ENCODE data around the gene VPS16. TPM values are rescaled to one million over a fixed set of nuclear protein-coding genes. Genes with fewer than 3 reads are reported as not detected.
"Not testable (repeated sequence)": the region's sequence is repeated elsewhere in the genome, so short reads cannot be mapped to it uniquely, and the experiment has no call there.

VPS16 gene
- polyA plus RNA-seq, 3 donors from 2014 or later: 61.8 to 81.3 (median 76.5) TPM

DNA sequence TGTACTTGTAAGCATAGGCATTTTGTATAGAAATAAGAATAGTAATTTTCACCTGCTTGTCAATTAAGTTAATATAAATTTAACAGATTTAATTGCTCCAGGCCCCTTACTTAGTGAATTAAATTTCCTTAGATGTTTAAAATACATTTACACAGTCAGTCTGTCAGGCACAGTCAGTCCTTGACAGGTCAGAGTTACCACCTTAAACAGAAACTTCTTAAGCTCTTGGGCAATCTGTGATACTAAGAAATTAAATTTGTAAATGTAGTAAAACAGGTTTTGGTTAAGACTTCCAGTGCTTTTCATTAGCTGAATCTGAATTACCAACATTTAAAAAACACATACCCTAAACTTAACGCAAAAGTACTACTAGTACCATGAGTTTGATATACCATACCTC is 48.7 kb downstream of the VPS16 start:
- H3K27me3 Mint-ChIP-seq (ENCODE audit: low read depth in 3 of 3): peaks cover 0 to 2% (median 0%) of the 10 kb centered on the region in 3 donors
- H3K36me3 Mint-ChIP-seq: no peaks in the 10 kb centered on the region
- H3K9me3 Mint-ChIP-seq: no peaks in the 10 kb centered on the region
- peaks cover 76 to 96% of the 10 kb centered on the region in 2 donors for H3K4me1 Mint-ChIP-seq
- DNase-seq: no peak
- H3K4me3 Mint-ChIP-seq: no peak overlapping the region
- H3K27ac Mint-ChIP-seq: peak overlapping the region in 1 of 6 donors; percentile 42

GRCh38 chr20:2889797-2890196 is 49.3 kb downstream of the VPS16 start:
- peak overlapping the region in 3 of 6 donors; percentile 42 to 69 (median 51) for H3K27ac Mint-ChIP-seq
- H3K36me3 Mint-ChIP-seq: no peaks in the 10 kb centered on the region

DNA sequence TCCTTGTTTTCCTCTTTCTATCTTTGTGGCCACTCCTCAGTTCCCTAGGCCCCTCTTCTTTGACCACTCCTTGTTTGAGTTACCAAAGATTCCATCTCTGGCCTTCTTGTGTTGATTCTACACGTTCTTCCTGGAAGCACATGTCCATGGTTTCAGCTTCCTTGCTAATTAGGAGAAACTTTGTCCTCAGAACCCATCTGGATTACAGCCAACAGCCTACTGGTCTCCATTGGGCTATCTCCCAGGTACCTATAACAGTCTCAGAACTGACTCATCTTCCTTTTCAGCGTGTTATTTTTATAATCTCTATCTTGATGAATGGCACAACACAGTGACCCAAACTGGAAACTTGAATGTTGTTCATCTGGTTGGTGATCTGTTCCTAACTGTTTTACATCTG is 50.2 kb downstream of the VPS16 start:
- H3K9me3 Mint-ChIP-seq: no peaks in the 10 kb centered on the region
- no peaks in the 10 kb centered on the region for H3K36me3 Mint-ChIP-seq
- peaks cover 0 to 2% (median 0%) of the 10 kb centered on the region in 3 donors for H3K27me3 Mint-ChIP-seq (ENCODE audit: low read depth in 3 of 3)
- H3K27ac Mint-ChIP-seq: peak overlapping the region; percentile 3 to 75 (median 51)
- peak overlapping the region in 1 of 5 donors; percentile 2 for H3K4me3 Mint-ChIP-seq
- peaks cover 65 to 83% of the 10 kb centered on the region in 2 donors for H3K4me1 Mint-ChIP-seq
- DNase-seq: no peak

More at GRCh38 chr20:2889797-2890196, 49.3 kb downstream of the VPS16 start:
- Mint-ChIP-seq H3K9me3 (no peaks in the 10 kb centered on the region), H3K27me3 (ENCODE audit: low read depth in 3 of 3) (peaks cover 0 to 2% (median 0%) of the 10 kb centered on the region in 3 donors), H3K4me1 (peaks cover 72 to 93% of the 10 kb centered on the region in 2 donors), H3K4me3 (no peak overlapping the region)
- DNase-seq: no peak

DNA sequence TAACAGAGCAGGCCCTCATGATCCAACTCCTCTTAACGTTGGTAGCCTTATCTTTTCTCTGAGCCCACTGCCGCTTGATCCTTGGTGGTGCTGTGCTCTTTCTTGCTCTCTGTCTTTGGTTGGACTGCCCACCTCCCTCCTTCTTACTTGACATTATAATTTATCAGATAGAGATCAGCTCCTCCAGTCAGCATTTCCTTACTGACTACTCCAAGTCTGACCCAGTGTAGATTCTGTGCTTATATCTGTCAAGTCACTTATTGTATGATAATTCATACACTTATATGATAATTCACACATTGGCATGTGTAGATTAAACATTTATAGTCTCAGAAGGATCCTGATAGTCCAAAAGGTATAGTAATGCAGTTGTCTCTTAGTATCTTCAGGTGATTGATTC is 50.8 kb downstream of the VPS16 start:
- H3K4me3 Mint-ChIP-seq: peak overlapping the region in 1 of 5 donors; percentile 18
- peaks cover 0 to 2% (median 0%) of the 10 kb centered on the region in 3 donors for H3K27me3 Mint-ChIP-seq (ENCODE audit: low read depth in 3 of 3)
- no peak for DNase-seq
- peaks cover 64 to 80% of the 10 kb centered on the region in 2 donors for H3K4me1 Mint-ChIP-seq
- H3K9me3 Mint-ChIP-seq: no peaks in the 10 kb centered on the region
- peaks cover 0 to 1% (median 0%) of the 10 kb centered on the region in 3 donors for H3K36me3 Mint-ChIP-seq
- H3K27ac Mint-ChIP-seq: peak overlapping the region in 4 of 6 donors; percentile 42 to 65 (median 52)

DNA sequence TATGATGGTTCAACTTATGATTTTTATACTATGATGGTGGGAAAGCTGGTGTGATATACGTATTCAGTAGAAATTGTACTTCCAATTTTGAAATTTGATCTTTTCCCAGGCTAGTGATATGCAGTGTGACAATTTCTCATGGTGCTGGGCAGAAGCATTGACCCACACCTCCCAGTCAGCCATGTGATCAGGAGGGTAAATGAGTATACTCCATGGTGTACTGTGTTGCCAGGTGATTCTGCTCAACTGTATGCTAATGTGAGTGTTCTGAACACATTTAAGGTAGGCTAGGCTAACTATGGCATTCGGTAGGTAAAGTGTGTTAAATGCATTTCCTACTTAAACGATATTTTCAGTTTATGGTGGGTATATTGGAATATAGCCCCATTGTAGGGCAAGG is 51.8 kb downstream of the VPS16 start:
- H3K27ac Mint-ChIP-seq: peak overlapping the region in 3 of 6 donors; percentile 2 to 12 (median 6)

DNA sequence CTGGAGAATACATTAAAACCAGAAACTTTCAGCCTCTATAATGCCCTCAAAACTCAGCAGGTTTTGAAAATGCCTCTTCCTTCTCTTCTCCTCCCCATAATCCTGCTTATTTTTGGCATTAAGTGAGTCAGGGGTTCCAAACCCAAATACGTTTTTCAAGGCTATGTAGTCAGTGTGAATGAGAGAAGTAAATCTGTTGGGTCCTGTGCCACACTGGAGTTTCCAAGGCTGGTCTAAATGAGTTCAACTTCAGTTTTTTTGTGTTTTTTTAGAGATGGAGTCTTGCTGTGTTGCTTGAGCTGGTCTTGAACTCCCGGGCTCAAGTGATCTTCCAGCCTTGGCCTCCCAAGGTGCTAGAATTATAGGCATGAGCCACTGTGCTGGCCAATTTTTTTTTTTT is 53.7 kb downstream of the VPS16 start:
- H3K9me3 Mint-ChIP-seq: no peaks in the 10 kb centered on the region
- H3K27ac Mint-ChIP-seq: peak overlapping the region in 3 of 6 donors; percentile 49 to 71 (median 52)
- DNase-seq: no peak
- H3K27me3 Mint-ChIP-seq (ENCODE audit: low read depth in 3 of 3): peaks cover 0 to 2% (median 0%) of the 10 kb centered on the region in 3 donors
- peaks cover 0 to 5% (median 0%) of the 10 kb centered on the region in 3 donors for H3K36me3 Mint-ChIP-seq
- no peak overlapping the region for H3K4me3 Mint-ChIP-seq
- peaks cover 63 to 77% of the 10 kb centered on the region in 2 donors for H3K4me1 Mint-ChIP-seq

More for the DNA sequence above, 51.8 kb downstream of the VPS16 start:
- Mint-ChIP-seq H3K4me1 (peaks cover 68 to 83% of the 10 kb centered on the region in 2 donors), H3K9me3 (no peaks in the 10 kb centered on the region), H3K27me3 (ENCODE audit: low read depth in 3 of 3) (peaks cover 0 to 2% (median 0%) of the 10 kb centered on the region in 3 donors), H3K36me3 (peaks cover 0 to 5% (median 0%) of the 10 kb centered on the region in 3 donors), H3K4me3 (peak overlapping the region in 1 of 5 donors; percentile 17)
- DNase-seq: no peak

- not testable (repeated sequence) for DNase-seq; H3K9me3 Mint-ChIP-seq; H3K4me3 Mint-ChIP-seq; H3K36me3 Mint-ChIP-seq; H3K27ac Mint-ChIP-seq; H3K27me3 Mint-ChIP-seq (ENCODE audit: low read depth in 3 of 3)
- peaks cover 62 to 77% of the 10 kb centered on the region in 2 donors for H3K4me1 Mint-ChIP-seq
Measured at GRCh38 chr20:2895154-2895553, 54.6 kb downstream of the VPS16 start.

DNA sequence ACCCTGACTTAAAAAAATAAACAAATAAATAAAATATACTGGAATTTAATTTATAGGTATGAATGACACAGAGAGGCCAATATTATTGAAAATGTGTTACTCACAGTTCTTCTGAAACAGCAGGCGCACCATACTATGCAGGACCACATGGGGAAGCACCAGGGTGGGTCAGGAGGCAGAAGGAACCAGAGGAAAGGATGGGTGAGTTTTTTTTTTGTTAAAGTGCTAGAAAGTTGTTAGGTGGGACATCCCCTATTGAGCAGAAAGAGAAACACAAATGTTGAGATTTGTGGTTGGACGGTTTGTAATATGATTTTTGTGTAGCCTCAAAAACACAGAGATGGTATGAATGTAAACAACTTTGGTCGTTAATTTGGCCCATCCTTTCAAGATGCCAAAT is 58.7 kb downstream of the VPS16 start:
- Mint-ChIP-seq H3K36me3 (peaks cover 0 to 5% (median 0%) of the 10 kb centered on the region in 3 donors), H3K27me3 (ENCODE audit: low read depth in 3 of 3) (peaks cover 0 to 2% (median 2%) of the 10 kb centered on the region in 3 donors), H3K4me3 (peak overlapping the region in 1 of 5 donors; percentile 53), H3K4me1 (peaks cover 61 to 76% of the 10 kb centered on the region in 2 donors), H3K9me3 (no peaks in the 10 kb centered on the region), H3K27ac (peak overlapping the region in 3 of 6 donors; percentile 0 to 68 (median 30))
- DNase-seq: peak in 1 of 3 donors; percentile 7

GRCh38 chr20:2900845-2901592 is 60.5 kb downstream of the VPS16 start:
- H3K27me3 Mint-ChIP-seq (ENCODE audit: low read depth in 3 of 3): peaks cover 0 to 2% (median 2%) of the 10 kb centered on the region in 3 donors
- peaks cover 0 to 5% (median 0%) of the 10 kb centered on the region in 3 donors for H3K36me3 Mint-ChIP-seq
- peak overlapping the region in 4 of 6 donors; percentile 52 to 66 (median 62) for H3K27ac Mint-ChIP-seq
- H3K4me3 Mint-ChIP-seq: peak overlapping the region; percentile 0 to 39 (median 15)
- no peaks in the 10 kb centered on the region for H3K9me3 Mint-ChIP-seq
- peaks cover 60 to 90% of the 10 kb centered on the region in 2 donors for H3K4me1 Mint-ChIP-seq
- DNase-seq: no peak

- DNase-seq: no peak
- Mint-ChIP-seq H3K27me3 (ENCODE audit: low read depth in 3 of 3) (peaks cover 0 to 2% (median 2%) of the 10 kb centered on the region in 3 donors), H3K4me3 (peak overlapping the region in 1 of 5 donors; percentile 16), H3K36me3 (no peaks in the 10 kb centered on the region), H3K27ac (peak overlapping the region in 3 of 6 donors; percentile 43 to 71 (median 61)), H3K9me3 (no peaks in the 10 kb centered on the region), H3K4me1 (peaks cover 51 to 91% of the 10 kb centered on the region in 2 donors)
Measured at GRCh38 chr20:2902291-2902690, 61.7 kb downstream of the VPS16 start.

DNA sequence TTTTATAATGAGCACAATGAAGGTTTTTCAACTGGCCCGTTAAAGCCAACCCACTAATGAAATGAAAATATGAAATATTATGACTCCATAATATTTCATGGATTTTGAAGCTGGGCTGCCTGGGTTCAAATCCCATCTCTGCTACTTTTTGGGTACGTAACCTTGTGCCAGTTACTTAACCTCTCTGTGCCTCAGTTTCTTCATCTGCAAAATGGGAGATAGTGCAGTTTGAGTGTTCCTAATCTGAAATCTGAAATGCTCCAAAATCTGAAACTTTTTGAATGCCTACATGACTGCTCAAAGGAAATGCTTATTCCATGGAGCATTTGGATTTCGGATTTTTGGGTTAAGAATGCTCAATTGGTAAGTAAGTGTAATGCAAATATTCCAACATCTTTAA is 62.3 kb downstream of the VPS16 start:
- no peak overlapping the region for H3K27ac Mint-ChIP-seq
- H3K4me3 Mint-ChIP-seq: no peak overlapping the region
- H3K36me3 Mint-ChIP-seq: no peaks in the 10 kb centered on the region
- DNase-seq: no peak
- peaks cover 48 to 91% of the 10 kb centered on the region in 2 donors for H3K4me1 Mint-ChIP-seq
- H3K9me3 Mint-ChIP-seq: no peaks in the 10 kb centered on the region
- peaks cover 0 to 2% (median 0%) of the 10 kb centered on the region in 3 donors for H3K27me3 Mint-ChIP-seq (ENCODE audit: low read depth in 3 of 3)

DNA sequence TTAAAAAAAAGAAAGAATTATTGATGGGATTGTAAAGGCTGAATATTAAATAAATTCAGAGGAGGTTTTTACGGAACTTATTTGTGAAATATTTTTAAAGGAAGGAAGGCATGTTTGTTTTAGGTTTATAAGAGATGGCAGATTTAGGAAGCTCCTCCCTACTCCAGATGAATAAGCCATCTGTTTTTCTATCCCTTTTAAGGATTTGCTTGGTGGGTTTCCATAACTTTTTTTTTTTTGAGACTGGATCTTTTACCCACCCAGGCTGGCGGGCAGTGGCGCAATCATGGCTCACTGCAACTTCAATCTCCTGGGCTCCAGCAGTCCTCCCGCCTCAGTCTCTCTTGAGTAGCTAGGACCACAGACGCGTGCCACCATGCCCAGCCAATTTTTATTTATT is 63.1 kb downstream of the VPS16 start:
- H3K36me3 Mint-ChIP-seq: no peaks in the 10 kb centered on the region
- peaks cover 0 to 2% (median 0%) of the 10 kb centered on the region in 3 donors for H3K27me3 Mint-ChIP-seq (ENCODE audit: low read depth in 3 of 3)
- DNase-seq: no peak
- H3K4me3 Mint-ChIP-seq: no peak overlapping the region
- H3K9me3 Mint-ChIP-seq: no peaks in the 10 kb centered on the region
- peak overlapping the region in 2 of 6 donors; percentile 17 to 49 for H3K27ac Mint-ChIP-seq
- peaks cover 49 to 97% of the 10 kb centered on the region in 2 donors for H3K4me1 Mint-ChIP-seq

DNA sequence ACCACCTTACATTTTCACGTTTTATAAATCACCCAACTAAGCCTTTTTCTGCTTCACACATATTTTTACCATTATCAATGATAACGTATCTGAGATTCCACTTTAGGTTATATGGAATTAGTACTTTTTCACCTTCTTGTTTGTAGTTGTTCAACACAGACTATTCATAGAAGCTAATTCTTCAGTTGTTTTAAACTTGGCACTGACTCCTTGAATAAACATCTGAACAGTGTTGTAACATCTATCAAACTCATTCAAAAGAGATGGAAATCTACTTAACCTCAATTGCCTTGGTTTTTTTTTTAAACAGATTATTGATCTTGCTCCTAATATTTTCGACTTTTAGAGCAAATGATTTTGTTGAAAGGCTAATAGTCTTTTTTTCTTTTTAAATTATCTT is 67.0 kb downstream of the VPS16 start:
- peaks cover 0 to 2% (median 0%) of the 10 kb centered on the region in 3 donors for H3K27me3 Mint-ChIP-seq (ENCODE audit: low read depth in 3 of 3)
- H3K27ac Mint-ChIP-seq: no peak overlapping the region
- no peaks in the 10 kb centered on the region for H3K36me3 Mint-ChIP-seq
- H3K4me3 Mint-ChIP-seq: no peak overlapping the region
- DNase-seq: no peak
- peaks cover 17 to 74% of the 10 kb centered on the region in 2 donors for H3K4me1 Mint-ChIP-seq
- H3K9me3 Mint-ChIP-seq: no peaks in the 10 kb centered on the region

GRCh38 chr20:2909953-2910352 is 69.4 kb downstream of the VPS16 start:
- no peak overlapping the region for H3K27ac Mint-ChIP-seq
- no peak for DNase-seq
- peaks cover 7 to 69% of the 10 kb centered on the region in 2 donors for H3K4me1 Mint-ChIP-seq
- H3K4me3 Mint-ChIP-seq: no peak overlapping the region
- H3K27me3 Mint-ChIP-seq (ENCODE audit: low read depth in 3 of 3): no peaks in the 10 kb centered on the region
- no peaks in the 10 kb centered on the region for H3K9me3 Mint-ChIP-seq
- no peaks in the 10 kb centered on the region for H3K36me3 Mint-ChIP-seq
